NCI-H1092 treated with DMSO at 0.1 percent for 48 hours (cell line): Measurements from ENCODE around the gene IL3RA.
"Not testable (repeated sequence)": the region's sequence is repeated elsewhere in the genome, so short reads cannot be mapped to it uniquely, and the experiment has no call there.

Source experiments
- DNase-seq: peaks from one replicate; lab custom pipeline; 2025; lab: John Stamatoyannopoulos, UW

IL3RA gene

GRCh38 chrX:1330605-1331004 is 6.0 kb upstream of the IL3RA start:
- no peak for DNase-seq

GRCh38 chrX:1332433-1332832 is 4.2 kb upstream of the IL3RA start:
- DNase-seq, result not testable (repeated sequence)

GRCh38 chrX:1334854-1335253 is 1.7 kb upstream of the IL3RA start:
- DNase-seq, result no peak

GRCh38 chrX:1336948-1337779 is 579 bp downstream of the IL3RA start:
- DNase-seq, result no peak

- no peak for DNase-seq
Measured at GRCh38 chrX:1341545-1342184, 5.1 kb downstream of the IL3RA start.

GRCh38 chrX:1349606-1350005 is 13.0 kb downstream of the IL3RA start:
- DNase-seq, result not testable (repeated sequence)

- no peak for DNase-seq
Measured at GRCh38 chrX:1351981-1352714, 15.6 kb downstream of the IL3RA start.

- no peak for DNase-seq
Measured at GRCh38 chrX:1354036-1355019, 17.7 kb downstream of the IL3RA start.

- no peak for DNase-seq
Measured at GRCh38 chrX:1355131-1356046, 18.8 kb downstream of the IL3RA start.

GRCh38 chrX:1357993-1358392 is 21.4 kb downstream of the IL3RA start:
- no peak for DNase-seq

- no peak for DNase-seq
Measured at GRCh38 chrX:1358793-1359476, 22.4 kb downstream of the IL3RA start.

GRCh38 chrX:1359477-1359873 is 22.9 kb downstream of the IL3RA start:
- DNase-seq, result no peak

GRCh38 chrX:1360171-1360570 is 23.6 kb downstream of the IL3RA start:
- no peak for DNase-seq

GRCh38 chrX:1361275-1361674 is 24.7 kb downstream of the IL3RA start:
- DNase-seq, result no peak

GRCh38 chrX:1361910-1362309 is 25.3 kb downstream of the IL3RA start:
- no peak for DNase-seq

GRCh38 chrX:1366363-1366762 is 29.8 kb downstream of the IL3RA start:
- not testable (repeated sequence) for DNase-seq

GRCh38 chrX:1368385-1368698 is 31.8 kb downstream of the IL3RA start:
- DNase-seq, result no peak

- no peak for DNase-seq
Measured at GRCh38 chrX:1378306-1378759, 41.7 kb downstream of the IL3RA start.

- DNase-seq, result no peak
Measured at GRCh38 chrX:1380672-1381233, 44.2 kb downstream of the IL3RA start.
